LNCaP clone FGC (cell line): Measurements from ENCODE around the gene DTYMK.

Source experiments
- DNase-seq: peaks from one replicate; pipeline ENCODE4 v3.0.0-alpha.2; 2011; ENCODE audit warnings: low read depth
- H3K4me3 ChIP-seq: 2 replicates; pipeline ENCODE4 v1.5.1; 2011; ENCODE audit warnings: mild to moderate bottlenecking, low read depth, low read length, control low read depth
- TF ChIP-seq, protein P1 (sequence below): IDR thresholded peaks from 2 replicates; pipeline ENCODE4 v1.5.1; 2012; ENCODE audit warnings: mild to moderate bottlenecking; ENCODE audit not compliant: control insufficient read depth, insufficient read depth; ENCODE audit errors: extremely low read depth

DTYMK gene

GRCh38 chr2:241672243-241673188 is 14.1 kb downstream of the DTYMK start:
- TF ChIP-seq, protein P1, sequence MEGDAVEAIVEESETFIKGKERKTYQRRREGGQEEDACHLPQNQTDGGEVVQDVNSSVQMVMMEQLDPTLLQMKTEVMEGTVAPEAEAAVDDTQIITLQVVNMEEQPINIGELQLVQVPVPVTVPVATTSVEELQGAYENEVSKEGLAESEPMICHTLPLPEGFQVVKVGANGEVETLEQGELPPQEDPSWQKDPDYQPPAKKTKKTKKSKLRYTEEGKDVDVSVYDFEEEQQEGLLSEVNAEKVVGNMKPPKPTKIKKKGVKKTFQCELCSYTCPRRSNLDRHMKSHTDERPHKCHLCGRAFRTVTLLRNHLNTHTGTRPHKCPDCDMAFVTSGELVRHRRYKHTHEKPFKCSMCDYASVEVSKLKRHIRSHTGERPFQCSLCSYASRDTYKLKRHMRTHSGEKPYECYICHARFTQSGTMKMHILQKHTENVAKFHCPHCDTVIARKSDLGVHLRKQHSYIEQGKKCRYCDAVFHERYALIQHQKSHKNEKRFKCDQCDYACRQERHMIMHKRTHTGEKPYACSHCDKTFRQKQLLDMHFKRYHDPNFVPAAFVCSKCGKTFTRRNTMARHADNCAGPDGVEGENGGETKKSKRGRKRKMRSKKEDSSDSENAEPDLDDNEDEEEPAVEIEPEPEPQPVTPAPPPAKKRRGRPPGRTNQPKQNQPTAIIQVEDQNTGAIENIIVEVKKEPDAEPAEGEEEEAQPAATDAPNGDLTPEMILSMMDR, result no peak
- DNase-seq, result no peak
- no peak overlapping the region for H3K4me3 ChIP-seq

- no peak for DNase-seq
- no peak overlapping the region for H3K4me3 ChIP-seq
- TF ChIP-seq, protein P1, result no peak
These were observed 15.0 kb downstream of the DTYMK start for GRCh38 chr2:241671457-241672240.

DNA sequence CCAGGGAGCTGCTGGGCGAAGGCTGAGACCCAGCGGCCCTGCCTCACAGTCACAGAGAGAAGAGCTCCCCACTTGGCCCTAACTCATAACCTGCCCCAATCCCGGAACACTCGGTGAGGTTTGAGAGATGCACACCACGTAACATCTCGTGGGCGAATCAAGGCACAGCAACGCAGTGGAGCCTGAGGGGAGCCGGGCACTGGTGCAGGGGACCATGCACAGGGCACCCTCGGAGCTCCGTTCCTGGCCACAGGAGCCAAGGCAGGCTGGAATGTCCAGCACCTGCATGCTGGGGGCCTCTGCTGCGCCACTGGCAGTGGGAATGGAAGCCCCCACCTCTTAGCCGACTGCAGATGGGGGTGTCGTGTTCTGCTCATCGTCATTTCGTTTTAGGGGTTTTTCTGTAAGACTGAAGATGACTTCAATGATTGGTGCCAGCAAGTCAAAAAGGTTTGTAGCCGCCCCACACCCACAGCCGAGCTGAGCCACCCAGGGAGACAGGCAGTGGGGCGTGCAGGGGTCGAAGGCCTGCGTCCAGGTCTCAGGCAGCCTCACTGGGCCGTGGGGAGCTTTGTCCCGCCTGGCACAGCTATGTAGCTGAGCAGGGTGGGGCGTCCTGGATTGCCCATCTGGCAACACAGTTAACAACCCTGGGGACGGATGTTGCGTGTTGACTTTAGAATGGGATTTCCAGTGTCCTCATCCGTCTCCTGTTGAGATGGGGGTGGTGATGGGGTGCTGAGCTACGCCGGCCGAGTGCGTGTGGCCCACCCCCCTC is 16.1 kb downstream of the DTYMK start:
- no peak for DNase-seq
- H3K4me3 ChIP-seq, result no peak overlapping the region
- TF ChIP-seq, protein P1, result no peak

DNA sequence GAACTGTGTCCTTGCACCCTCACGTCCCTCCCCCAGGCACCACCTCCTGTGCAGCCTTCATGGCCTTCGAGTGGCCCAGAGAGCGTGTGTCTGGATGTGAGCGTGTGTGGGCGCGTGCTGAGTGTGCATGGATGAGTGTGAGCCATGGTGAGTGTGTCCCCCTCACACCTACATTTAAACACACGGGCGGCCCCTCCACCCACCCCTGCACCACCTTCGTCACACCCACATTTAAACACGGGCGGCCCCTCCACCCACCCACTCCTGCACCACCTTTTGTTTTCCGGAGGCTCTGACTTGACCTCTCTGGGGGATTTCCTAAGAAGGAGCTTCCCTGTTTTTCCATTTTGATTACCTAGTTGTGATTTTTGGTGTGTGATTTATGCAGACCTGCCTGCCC is 17.8 kb downstream of the DTYMK start:
- no peak for DNase-seq
- TF ChIP-seq, protein P1, result no peak
- H3K4me3 ChIP-seq, result no peak overlapping the region

GRCh38 chr2:241668354-241668753 is 18.3 kb downstream of the DTYMK start:
- no peak overlapping the region for H3K4me3 ChIP-seq
- no peak for DNase-seq
- TF ChIP-seq, protein P1, result no peak

DNA sequence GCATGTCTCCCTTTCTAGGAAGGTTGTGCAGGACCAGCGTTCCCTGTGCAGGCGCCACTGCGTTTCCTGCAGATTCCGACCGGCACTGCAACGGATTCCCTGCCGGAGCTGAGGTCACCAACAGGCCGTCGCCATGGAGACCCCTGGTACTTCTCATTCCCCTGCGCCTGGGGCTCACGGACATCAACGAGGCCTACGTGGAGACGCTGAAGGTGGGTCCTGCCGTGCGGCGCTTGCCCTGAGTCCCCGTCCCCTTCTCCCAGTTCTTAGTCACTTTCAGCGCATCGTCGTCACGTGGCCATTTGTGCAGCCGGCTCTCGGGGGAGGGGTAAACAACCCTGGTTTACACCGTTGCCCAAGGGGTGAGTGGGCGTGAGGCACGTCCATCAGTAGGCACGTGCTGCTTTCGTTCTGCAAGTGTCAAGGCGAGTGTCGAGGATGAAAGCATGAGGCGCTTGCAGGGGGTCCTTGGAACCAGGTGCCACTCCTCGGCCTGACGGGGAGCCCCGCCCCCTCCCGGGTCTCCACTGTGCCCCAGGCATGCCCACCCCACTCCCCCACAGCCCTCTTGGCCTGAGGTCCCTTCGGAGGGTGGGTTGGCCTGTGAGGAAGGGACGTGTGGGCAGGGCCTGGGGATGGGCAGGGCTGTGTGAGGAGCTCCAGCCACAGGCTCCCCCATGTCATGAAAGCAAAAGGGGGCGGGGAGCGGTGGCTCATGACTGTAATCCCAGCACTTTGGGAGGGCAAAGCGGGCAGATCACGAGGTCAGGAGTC is 19.8 kb downstream of the DTYMK start:
- H3K4me3 ChIP-seq, result no peak overlapping the region
- no peak for DNase-seq
- TF ChIP-seq, protein P1, result no peak
